Measurements from ENCODE around the gene DRG2.

DRG2 gene

GRCh38 chr17:18109935-18110485 lies 22.3 kb downstream of the DRG2 start:
- no peak for TF ChIP-seq CTCF (IDR thresholded peaks at IDR 0.05; ENCODE audit: low read depth, low read length)
- no peak for DNase-seq (ENCODE audit: low read depth, low spot score)
- H3K4me3 ChIP-seq (ENCODE audit: low read depth, low read length): no peak overlapping the region
- in situ Hi-C loops (cut with HindIII; ENCODE audit: low sequenced_read_pairs): no loop called here

- H3K4me3 ChIP-seq (ENCODE audit: low read depth, low read length): no peak overlapping the region
- DNase-seq (ENCODE audit: low read depth, low spot score): no peak
- in situ Hi-C loops (cut with HindIII; ENCODE audit: low sequenced_read_pairs): no loop called here
- no peak for TF ChIP-seq CTCF (IDR thresholded peaks at IDR 0.05; ENCODE audit: low read depth, low read length)
Measured at GRCh38 chr17:18110636-18111145, 22.9 kb downstream of the DRG2 start.

- no peak overlapping the region for H3K4me3 ChIP-seq (ENCODE audit: low read depth, low read length)
- no peak for TF ChIP-seq CTCF (IDR thresholded peaks at IDR 0.05; ENCODE audit: low read depth, low read length)
- in situ Hi-C loops (cut with HindIII; ENCODE audit: low sequenced_read_pairs): no loop called here
- no peak for DNase-seq (ENCODE audit: low read depth, low spot score)
Measured at GRCh38 chr17:18111330-18111971, 23.7 kb downstream of the DRG2 start.

GRCh38 chr17:18115517-18115916 lies 27.8 kb downstream of the DRG2 start:
- no peak overlapping the region for H3K4me3 ChIP-seq (ENCODE audit: low read depth, low read length)
- in situ Hi-C loops (cut with HindIII; ENCODE audit: low sequenced_read_pairs): no loop called here
- DNase-seq (ENCODE audit: low read depth, low spot score): no peak
- no peak for TF ChIP-seq CTCF (IDR thresholded peaks at IDR 0.05; ENCODE audit: low read depth, low read length)

GRCh38 chr17:18116078-18116477 lies 28.3 kb downstream of the DRG2 start:
- no peak for TF ChIP-seq CTCF (IDR thresholded peaks at IDR 0.05; ENCODE audit: low read depth, low read length)
- in situ Hi-C loops (cut with HindIII; ENCODE audit: low sequenced_read_pairs): no loop called here
- no peak overlapping the region for H3K4me3 ChIP-seq (ENCODE audit: low read depth, low read length)
- no peak for DNase-seq (ENCODE audit: low read depth, low spot score)

GRCh38 chr17:18117533-18117932 lies 29.8 kb downstream of the DRG2 start:
- in situ Hi-C loops (cut with HindIII; ENCODE audit: low sequenced_read_pairs): no loop called here
- no peak for TF ChIP-seq CTCF (IDR thresholded peaks at IDR 0.05; ENCODE audit: low read depth, low read length)
- H3K4me3 ChIP-seq (ENCODE audit: low read depth, low read length): no peak overlapping the region
- DNase-seq (ENCODE audit: low read depth, low spot score): no peak

All from astrocyte of the spinal cord (primary cell).